Measurements from ENCODE around the gene B4GALT2.

- no peak for TF ChIP-seq CTCF (IDR thresholded peaks at IDR 0.05; ENCODE audit: insufficient read depth, low read length, poor library complexity, severe bottlenecking)
- no peak for TF ChIP-seq EZH2phosphoT487 (conservative IDR thresholded peaks at IDR 0.05; ENCODE audit: low read length)
These were observed 40.6 kb upstream of the B4GALT2 start for GRCh38 chr1:43938383-43938782.
